NCI-H146 treated with DMSO at 0.1 percent for 48 hours (cell line): Measurements from ENCODE around the gene RAB23.

Experiments
- DNase-seq: peaks from one replicate; lab custom pipeline; 2025; ENCODE audit not compliant: unreplicated experiment; lab: John Stamatoyannopoulos, UW

Gene RAB23

GRCh38 chr6:57138026-57138425 is 84.1 kb downstream of the RAB23 start:
- DNase-seq = no peak

DNA sequence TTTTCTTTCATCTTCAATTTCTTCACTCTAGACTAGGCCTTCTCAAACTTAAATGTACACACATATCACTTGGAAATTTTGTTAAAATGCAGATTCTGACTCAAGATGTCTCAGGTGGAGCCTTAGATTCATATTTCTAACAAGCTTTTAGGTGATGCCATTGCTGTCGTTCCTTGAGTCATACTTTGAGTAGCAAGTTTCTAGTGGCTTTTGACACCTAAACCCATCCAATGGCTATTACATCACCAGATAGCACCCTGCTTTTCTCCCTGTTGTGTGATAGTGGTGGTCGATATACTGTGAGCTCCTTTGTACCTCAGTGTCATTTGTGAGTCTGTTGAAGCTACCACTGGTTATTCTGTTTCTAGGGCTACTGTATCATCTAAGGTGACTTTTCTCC is 84.8 kb downstream of the RAB23 start:
- DNase-seq = no peak
